ENCODE measurements around the gene SIGLEC8. TPM values are rescaled to one million over a fixed set of nuclear protein-coding genes. Genes with fewer than 3 reads are reported as not detected.
"Not testable (repeated sequence)": the region's sequence is repeated elsewhere in the genome, so short reads cannot be mapped to it uniquely, and the experiment has no call there.

Gene SIGLEC8
- total RNA-seq, 2 donors from 2014 or later, result 0.08 to 0.26 TPM

DNA sequence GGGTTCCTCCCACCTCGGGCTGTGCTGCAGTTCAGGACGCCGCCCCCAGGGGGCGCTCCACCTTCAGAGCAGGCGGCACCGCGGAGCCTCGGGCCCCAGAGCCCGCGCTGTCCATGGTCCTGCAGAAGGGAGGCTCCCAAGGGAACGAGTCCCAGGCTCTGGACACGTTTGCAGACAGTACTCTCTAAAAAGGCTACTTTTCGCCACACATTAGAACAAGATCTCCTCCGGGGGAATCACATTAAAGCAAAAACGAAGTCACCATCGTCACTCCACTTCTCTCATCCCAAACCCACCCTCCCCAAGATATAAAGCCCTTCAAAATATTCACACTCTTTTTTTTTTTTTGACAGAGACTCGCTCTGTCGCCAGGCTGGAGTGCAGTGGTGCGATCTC is 36.2 kb downstream of the SIGLEC8 start:
- Histone ChIP-seq H3K4me3 (no peak overlapping the region), H3K27me3 (peaks cover 0 to 5% of the 10 kb centered on the region in 2 donors)

DNA sequence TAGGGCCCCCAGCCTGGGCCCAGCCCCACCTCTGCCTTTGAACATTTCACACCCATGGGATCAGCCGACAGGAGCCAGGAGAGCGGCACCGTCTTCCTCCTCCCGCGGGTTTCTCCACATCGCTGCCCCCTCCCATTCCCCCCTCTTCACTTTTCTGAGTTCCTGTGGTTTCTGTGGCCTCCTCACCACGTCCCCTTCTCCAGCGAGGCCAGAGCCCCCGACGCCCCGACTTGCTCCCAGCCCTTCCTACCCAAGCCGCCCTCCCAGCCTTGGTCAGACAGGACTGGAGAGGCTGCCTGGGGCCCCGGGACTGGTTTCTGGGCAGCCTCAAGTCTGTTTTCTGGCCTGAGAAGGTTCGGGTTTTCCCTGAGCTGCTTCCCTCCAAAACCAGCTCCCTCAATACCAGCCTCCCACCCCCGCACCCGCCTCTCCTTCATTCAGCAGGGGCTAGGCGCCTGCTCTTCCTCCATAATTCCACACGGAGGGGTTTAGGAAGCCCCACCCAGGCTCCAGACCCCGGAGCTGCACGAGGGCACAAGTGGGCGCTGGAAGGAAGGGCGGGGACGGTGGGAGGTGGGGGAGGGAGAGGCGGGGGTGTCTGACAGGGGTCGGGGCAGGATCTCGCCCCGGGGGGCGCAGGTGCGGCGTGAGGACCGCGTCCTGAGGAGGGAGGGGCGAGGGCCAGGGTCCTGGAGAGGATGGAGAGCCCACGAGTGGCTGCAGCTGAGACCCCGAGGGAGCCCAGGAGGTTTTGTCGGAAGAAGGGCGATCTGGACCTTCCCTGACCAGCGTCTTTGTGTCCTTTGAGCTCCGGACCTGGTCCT is 36.8 kb downstream of the SIGLEC8 start:
- Histone ChIP-seq H3K27ac (no peak overlapping the region), H3K27me3 (peaks cover 0 to 5% of the 10 kb centered on the region in 2 donors), H3K4me3 (no peak overlapping the region), H3K9me3 (no peaks in the 10 kb centered on the region), H3K4me1 (peaks cover 0 to 4% of the 10 kb centered on the region in 2 donors), H3K36me3 (no peaks in the 10 kb centered on the region)
- TF ChIP-seq CTCF (IDR thresholded peaks at IDR 0.05), result no peak
- no peak for DNase-seq (ENCODE audit: low spot score)

More for the DNA sequence above, 36.2 kb downstream of the SIGLEC8 start:
- peak; percentile 80 to 95 for TF ChIP-seq CTCF (IDR thresholded peaks at IDR 0.05)
- H3K4me1 ChIP-seq, result peaks cover 0 to 4% of the 10 kb centered on the region in 2 donors
- H3K36me3 ChIP-seq, result no peaks in the 10 kb centered on the region
- DNase-seq (ENCODE audit: low spot score), result peak; percentile 64
- no peak overlapping the region for H3K27ac ChIP-seq
- H3K9me3 ChIP-seq, result no peaks in the 10 kb centered on the region

- not testable (repeated sequence) for H3K27me3 ChIP-seq; H3K9me3 ChIP-seq; DNase-seq (ENCODE audit: low spot score); H3K36me3 ChIP-seq; H3K27ac ChIP-seq; H3K4me1 ChIP-seq; H3K4me3 ChIP-seq
Measured at GRCh38 chr19:51420511-51420910, 37.7 kb downstream of the SIGLEC8 start.

GRCh38 chr19:51418707-51419106 is 39.5 kb downstream of the SIGLEC8 start:
- Histone ChIP-seq H3K27ac (no peak overlapping the region), H3K9me3 (no peaks in the 10 kb centered on the region), H3K4me1 (peaks cover 0 to 4% of the 10 kb centered on the region in 2 donors), H3K27me3 (peaks cover 0 to 5% of the 10 kb centered on the region in 2 donors), H3K4me3 (no peak overlapping the region), H3K36me3 (no peaks in the 10 kb centered on the region)
- no peak for DNase-seq (ENCODE audit: low spot score)
- TF ChIP-seq CTCF (IDR thresholded peaks at IDR 0.05), result no peak

- DNase-seq (ENCODE audit: low spot score), result no peak
- Histone ChIP-seq H3K4me1 (peaks cover 0 to 4% of the 10 kb centered on the region in 2 donors), H3K27ac (no peak overlapping the region), H3K9me3 (no peaks in the 10 kb centered on the region), H3K27me3 (peaks cover 0 to 5% of the 10 kb centered on the region in 2 donors), H3K4me3 (no peak overlapping the region), H3K36me3 (no peaks in the 10 kb centered on the region)
- no peak for TF ChIP-seq CTCF (IDR thresholded peaks at IDR 0.05)
Measured at GRCh38 chr19:51417810-51418157, 40.5 kb downstream of the SIGLEC8 start.

- no peak within 1 kb of the TSS for H3K4me3 ChIP-seq
- H3K9me3 ChIP-seq, result no peaks in the 10 kb centered on the region
- H3K27ac ChIP-seq, result no peak within 1 kb of the TSS
- H3K36me3 ChIP-seq, result no peaks in the 10 kb centered on the region
- peaks cover 0 to 4% of the 10 kb centered on the region in 2 donors for H3K4me1 ChIP-seq
- H3K27me3 ChIP-seq, result peaks cover 0 to 5% of the 10 kb centered on the region in 2 donors
- no peak for DNase-seq (ENCODE audit: low spot score)
- no peak for TF ChIP-seq CTCF (IDR thresholded peaks at IDR 0.05)
Measured at GRCh38 chr19:51417107-51417809, 41.0 kb downstream of the SIGLEC8 start, which contains the start of gene SIGLEC10. TSS of gene SIGLEC10 (minus strand) at chr19:51417642. CDS start at chr19:51417581, 61 bp downstream.

GRCh38 chr19:51416422-51416821 is 41.8 kb downstream of the SIGLEC8 start:
- not testable (repeated sequence) for H3K27ac ChIP-seq; H3K27me3 ChIP-seq; H3K4me3 ChIP-seq; H3K36me3 ChIP-seq; DNase-seq (ENCODE audit: low spot score); H3K9me3 ChIP-seq; H3K4me1 ChIP-seq

Measured in right atrium auricular region (tissue), 2 donors.